HG03066 (cell line): ENCODE measurements around the gene PRR23E.

ENCODE experiments used
- ATAC-seq: cut with Tn5 transposase; IDR thresholded peaks from one replicate; pipeline ENCODE4 v1.9.1; 2021; ENCODE audit warnings: low read depth; ENCODE audit not compliant: unreplicated experiment

The PRR23E gene

DNA sequence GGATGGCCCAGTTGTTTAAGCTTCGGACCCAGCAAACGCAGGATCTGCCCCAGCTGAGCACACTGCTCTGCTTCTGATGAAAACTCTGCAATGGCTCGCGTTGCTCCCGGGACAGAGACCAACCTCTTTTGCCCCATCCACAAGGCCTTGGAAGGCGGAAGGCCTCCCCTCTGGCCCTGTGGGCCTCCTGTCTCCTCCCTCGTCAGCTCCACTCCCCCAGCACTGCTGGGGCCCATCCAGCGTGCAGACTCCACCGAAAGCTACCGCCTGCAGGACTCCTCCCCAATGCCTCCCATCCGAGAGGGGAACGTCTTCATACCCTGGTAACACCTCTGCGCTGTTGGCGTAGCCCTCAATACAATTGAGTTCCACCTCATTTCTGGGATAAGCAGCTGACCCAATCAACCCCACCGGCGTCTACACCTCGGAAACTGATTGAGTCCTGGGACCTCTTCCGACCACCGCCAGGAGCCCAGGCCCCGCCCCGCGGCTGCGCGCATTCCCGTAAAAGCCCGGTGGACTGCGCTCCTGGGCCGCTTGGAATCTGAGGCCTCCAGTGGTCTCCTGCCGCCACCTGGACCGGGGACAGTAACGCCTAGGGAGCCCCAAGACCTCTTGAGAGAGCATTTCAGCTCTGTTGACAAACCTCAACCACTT lies at the start of gene PRR23E:
TSS of gene PRR23E (plus strand) at position 556 of the 657 bp plus-strand sequence. CDS start 3,555 bp downstream, outside the sequence.
- ATAC-seq = no peak

DNA sequence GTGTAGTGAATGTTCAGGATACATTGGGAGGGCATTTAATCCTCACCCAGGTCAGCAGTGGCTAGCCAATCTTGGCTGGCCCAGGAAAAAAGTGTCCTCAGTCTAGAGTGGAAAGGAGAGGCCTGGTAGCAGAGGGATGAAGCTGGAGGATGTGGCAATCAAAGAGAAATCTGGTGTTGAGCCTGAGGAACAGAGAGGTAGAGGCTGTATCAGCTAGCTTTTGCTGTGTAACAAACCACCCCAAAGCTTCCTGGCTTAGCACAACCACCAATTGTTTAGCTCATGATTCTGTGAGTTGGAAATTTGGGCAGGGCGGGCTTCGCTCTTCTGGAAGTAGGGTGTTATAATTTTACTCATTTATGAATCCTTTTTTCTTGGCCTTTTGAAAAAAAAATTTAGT lies 49.8 kb upstream of the PRR23E start:
- ATAC-seq = no peak

- ATAC-seq = no peak
Measured at GRCh38 chr3:127144631-127145030, 48.3 kb upstream of the PRR23E start.

DNA sequence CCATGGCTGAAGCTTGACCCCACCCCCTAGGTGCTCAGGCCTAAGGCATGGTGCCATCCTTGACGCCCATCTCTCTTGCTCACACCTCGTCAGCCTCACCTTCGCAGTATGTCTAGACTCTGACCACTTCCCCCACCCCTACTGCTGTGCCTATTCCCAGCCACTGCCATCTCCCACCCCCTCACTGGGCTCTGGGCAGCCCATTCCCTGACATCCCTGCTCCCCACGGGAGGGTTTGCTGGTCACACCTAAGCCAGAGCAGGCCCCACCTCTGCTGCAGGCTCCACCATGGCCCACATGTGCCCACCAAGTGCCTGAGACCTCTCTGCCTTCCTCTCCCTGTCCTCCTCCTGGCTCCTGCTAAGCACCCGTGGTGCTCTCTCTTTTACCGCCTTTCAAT lies 47.7 kb upstream of the PRR23E start:
- ATAC-seq = no peak

- ATAC-seq = no peak
Measured at GRCh38 chr3:127147291-127147885, 45.5 kb upstream of the PRR23E start.

DNA sequence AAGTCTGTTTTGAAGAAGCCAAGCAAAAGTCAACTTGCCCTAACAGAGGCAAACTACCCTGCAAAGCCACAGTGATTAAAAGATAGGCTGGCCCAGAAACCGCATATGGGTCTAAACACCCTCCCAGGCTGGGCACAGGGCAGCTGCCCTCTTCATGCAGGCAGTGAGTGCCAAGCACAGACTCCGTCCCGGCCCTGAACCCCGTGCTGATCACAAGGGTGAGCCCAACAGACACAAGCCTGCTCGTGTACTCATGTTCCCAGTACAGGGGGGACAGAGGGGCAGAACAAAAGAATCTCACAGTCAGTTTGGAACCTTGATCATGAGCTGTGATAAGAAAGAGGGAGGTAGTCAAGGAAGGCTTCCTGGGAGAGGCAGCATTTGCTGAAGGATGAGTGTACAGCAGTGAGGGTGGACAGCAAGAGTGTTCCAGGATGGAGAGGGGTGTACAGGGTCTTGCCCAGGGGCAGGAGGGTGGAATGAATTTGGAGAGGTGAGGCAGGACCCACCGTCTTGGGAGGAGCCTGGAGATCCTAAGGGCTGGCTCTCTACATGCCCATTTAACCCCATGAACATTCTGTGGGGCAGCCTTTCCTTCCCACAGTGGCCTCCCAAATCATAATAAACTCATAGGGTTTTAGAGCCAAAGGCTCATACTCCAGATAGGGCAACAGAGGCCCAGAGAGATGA lies 43.2 kb upstream of the PRR23E start:
- no peak for ATAC-seq

- ATAC-seq = no peak
Measured at GRCh38 chr3:127150513-127151250, 42.2 kb upstream of the PRR23E start.

DNA sequence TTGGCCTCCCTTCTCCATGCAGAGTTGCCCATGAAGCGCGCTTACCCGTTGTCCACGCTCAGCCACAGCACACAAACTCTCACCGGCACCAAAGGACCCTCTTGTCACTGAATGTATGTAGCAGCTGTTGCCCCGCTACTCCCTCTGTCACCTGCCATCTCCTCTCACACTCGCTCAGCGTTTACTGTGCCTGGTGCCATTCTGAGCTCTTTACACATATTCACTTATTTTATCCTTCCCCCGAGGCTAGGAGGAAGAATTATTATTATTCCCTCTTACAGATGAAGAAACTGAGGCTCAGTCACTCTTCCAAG lies 41.7 kb upstream of the PRR23E start:
- no peak for ATAC-seq

DNA sequence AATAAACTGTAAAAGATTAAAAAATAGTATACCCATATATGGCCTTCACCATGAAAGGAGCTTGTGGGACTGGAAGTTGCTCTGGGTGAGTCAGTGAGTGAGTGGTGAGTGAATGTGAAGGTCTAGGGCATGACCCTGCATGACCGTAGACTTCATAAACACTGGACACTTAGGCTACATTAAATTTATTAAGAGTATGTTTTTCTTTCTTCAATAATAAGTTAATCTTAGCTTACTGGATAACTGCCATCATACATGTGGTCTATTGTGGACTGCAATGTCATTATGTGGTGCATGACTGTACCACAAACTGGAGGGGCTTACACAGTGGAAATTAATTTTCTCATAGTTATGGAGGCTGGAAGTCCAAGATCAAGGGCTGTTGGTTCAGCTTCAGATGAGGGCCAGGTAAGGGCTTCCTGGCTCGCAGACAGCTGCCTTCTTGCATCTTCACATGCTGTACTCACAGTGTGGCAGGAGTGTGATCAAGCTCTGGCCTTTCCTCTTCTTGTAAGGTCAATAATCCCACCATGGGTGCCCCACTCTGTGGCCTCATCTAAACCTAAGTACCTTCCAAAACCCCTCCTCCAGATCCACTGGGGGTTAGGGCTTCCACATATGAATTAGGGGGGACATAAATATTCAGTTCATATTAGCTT lies 40.8 kb upstream of the PRR23E start:
- no peak for ATAC-seq

DNA sequence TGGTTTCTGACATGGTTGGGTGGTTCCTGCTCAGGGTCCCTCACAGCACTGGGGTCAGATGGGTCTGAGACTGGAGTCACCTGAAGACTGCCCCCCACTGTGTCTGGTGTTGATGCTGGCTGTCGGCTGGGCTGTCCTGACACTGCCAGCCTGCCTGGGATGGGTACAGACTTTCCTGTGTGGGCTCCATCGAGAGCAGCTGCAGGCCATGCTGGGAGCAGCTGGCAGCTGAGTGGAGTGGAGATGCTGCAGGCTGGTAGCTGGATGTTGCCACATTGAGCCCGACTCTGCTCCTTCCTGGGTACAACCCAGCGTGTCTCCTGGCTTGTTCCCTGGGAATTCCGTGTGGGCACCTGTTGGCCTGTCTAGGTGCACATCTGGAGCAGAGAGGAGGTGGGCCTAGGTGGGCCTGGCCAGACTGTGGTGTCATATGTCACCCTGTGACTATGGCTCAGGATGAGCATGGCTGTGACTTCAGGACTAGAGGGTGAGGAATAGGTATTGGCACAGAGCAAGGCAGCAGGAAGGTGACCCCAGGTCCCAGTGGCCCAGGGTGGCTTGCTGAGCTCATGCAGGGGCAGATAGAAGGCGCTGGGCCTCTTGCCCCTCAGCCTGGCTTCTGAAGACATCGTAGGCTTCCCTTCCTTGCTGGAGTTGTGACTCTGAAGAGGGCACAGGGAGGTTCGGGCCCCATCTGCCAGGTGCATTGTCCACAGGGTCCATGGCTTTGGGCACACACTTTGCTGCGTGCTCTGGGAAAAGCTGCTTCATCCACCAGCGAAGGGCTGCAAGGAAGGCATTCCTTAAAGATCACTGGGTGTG lies 40.0 kb upstream of the PRR23E start:
- ATAC-seq = no peak

DNA sequence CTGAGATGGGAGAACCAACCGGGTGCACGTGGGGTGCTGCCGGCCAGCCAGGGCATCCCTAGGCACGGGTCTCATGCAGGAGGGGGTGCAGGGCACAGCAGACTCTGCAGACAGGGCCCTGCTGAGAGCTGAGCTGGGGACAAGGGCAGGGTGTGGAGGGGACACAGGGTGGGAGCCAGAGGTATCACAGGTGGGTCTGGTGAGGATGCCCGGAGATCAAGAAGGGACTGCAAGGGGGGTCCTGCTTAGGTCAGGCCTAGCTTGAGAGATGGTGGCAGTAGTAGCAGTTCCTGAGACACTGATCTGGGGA lies 39.5 kb upstream of the PRR23E start:
- no peak for ATAC-seq

DNA sequence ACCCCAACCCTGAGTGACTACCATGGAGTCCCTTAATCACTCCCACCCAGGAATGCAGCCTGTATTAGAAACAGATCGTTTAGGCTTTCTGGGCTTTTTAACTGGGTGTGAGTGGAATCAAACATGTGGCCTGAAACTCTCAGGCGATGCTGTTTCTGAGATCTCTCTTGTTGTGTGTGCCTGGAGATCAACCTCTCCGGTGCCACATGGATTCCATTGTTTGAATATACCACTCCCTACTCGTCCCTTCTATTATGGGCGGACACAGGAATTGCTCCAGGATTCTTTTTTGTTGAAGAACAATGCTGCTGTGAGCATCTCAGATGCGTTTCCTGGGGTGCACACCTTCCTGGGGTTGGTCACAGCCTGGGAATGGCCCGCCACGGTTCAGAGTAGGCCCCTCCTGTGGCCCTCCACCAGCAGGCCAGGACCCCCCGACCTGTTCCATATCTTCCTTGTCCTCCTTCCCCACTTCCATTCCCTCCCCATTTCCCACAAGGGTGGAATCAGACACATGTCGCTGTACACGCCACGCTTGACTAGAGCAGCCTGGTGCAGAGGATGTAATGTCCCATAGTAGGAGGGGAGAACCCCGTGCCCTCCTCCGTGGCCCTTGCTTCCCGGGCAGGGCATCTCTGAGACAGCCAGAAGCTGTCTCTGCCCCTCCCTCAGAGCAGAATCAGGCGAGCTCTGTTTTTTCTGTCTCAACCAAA lies 36.4 kb upstream of the PRR23E start:
- ATAC-seq = no peak

GRCh38 chr3:127157171-127157828 lies 35.6 kb upstream of the PRR23E start:
- no peak for ATAC-seq

GRCh38 chr3:127158614-127159229 lies 34.2 kb upstream of the PRR23E start:
- ATAC-seq = no peak

GRCh38 chr3:127159543-127159942 lies 33.4 kb upstream of the PRR23E start:
- ATAC-seq = no peak

DNA sequence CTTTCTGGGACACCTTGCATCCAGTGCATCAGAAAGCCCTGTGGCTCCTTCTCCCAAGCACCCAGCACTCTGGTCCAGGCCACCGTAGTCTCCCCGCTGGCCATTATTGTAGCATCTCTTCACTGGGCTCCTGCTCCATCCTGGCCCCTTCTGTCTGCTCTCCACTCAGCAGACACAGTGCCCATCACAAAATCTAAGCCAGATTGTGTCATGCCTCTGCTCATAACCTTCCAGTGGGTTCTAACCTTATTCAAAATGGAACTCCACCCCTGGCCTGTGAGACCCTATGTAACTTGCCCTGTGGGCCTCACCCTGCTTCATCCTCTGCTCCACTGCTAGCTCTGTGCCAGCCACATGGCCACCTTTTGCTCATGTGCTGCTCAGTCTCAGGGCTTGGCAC lies 31.7 kb upstream of the PRR23E start:
- ATAC-seq = no peak

DNA sequence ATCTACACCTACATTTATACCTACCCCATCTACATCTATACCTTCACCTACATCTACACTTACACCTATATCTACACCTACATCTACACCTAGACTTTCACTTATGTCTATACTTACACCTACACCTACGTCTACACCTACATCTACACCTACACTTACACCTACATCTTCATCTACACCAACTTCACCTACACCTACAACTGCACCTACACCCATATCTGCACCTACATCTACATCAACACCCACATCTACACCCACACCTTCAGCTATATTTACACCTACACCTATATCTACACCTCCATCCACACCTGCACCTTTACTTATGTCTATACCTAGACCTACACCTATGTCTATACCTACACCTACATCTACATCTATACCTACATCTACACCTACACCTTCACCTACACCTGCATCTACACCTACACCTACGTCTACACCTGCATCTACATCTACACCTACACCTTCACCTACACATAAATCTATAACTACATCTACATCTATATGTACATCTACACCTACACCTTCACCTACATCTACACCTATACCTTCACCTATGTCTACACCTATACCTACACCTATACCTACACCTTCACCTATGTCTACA lies 30.9 kb upstream of the PRR23E start:
- no peak for ATAC-seq

DNA sequence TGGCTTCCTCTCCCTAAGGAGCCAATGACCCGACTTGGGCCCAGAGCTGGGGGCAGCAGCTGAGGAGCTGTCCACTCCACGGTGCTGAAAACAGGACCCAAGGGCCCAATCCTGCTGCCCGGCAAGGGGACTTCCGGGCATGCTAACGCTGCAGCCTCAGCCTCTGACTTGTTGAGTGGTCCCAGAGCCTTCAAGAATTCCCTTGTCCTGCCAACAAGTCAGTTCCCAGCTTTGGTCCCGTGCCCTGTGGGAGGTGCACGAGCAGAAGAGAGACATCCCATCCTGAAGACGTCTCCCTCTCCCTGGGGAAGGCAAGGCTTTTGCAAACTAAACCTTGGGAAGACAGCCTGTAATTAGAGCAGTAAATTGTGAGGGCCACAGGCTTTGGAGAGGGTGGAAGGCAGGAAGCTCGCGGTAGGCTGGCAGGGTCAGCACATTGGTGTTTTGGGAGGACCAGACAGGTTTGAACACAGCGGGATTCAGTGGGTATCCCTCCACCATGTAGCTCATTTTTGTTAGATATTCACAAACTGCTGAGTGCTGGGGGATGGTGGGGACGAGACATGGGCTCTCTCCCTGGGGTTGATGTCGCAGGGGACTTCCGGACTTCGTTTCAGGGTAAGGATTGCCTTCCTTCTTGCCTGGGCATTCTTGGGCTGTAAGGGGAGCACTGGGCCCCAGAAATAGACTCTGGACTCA lies 29.8 kb upstream of the PRR23E start:
- ATAC-seq = no peak
